Stimulated activated CD4-positive, alpha-beta T cell treated with anti-CD3 and anti-CD28 coated beads, Interleukin-15, amount 100 ng/mL, for 1 hour (primary cell): ENCODE results near the gene SMIM44.
"Not testable (repeated sequence)": the region's sequence is repeated elsewhere in the genome, so short reads cannot be mapped to it uniquely, and the experiment has no call there.

Experiments
- DNase-seq, 2 donors: peaks; one replicate each; pipeline ENCODE4 v3.0.0-alpha.2; 2020; ENCODE audit warnings: low read depth in 1 of 2, low spot score in 1 of 2

SMIM44 gene

DNA sequence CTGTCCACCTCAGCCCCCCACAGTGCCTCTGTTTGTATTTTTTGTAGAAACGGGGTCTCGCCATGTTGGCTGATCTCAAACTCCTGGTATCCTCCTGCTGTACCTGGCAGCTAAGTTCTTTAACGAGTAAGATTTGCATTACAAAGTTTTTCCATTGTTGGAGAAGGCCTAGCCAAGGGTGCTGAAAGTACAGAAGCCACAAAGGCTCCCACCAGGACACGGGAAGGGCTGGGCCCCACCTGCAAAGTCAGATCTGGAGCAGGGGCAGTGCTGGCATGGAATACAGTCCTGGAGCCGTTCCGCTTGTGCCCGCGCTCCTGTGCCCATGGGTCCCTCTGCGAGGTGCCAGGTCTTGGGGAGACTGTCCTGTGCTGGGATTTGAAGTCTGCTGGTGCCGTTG lies 35.0 kb upstream of the SMIM44 start:
- no peak for DNase-seq

DNA sequence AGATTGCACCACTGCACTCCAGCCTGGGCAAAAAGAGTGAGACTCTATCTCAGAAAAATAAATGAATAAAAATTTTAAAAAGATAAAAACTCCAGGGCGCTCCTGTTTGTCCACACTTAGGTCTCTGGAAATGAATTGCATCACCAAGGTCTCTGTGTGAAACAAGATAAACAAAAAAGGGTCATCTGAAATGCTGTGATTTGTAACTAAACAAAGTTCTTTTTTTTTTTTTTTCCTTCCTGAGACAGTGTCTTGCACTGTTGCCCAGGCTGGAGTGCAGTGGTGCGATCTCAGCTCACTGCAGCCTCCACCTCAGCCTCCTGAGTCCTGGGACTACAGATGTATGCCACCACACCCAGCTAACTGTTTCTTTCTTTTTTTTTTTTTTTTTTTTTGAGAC lies 34.4 kb upstream of the SMIM44 start:
- no peak for DNase-seq

DNA sequence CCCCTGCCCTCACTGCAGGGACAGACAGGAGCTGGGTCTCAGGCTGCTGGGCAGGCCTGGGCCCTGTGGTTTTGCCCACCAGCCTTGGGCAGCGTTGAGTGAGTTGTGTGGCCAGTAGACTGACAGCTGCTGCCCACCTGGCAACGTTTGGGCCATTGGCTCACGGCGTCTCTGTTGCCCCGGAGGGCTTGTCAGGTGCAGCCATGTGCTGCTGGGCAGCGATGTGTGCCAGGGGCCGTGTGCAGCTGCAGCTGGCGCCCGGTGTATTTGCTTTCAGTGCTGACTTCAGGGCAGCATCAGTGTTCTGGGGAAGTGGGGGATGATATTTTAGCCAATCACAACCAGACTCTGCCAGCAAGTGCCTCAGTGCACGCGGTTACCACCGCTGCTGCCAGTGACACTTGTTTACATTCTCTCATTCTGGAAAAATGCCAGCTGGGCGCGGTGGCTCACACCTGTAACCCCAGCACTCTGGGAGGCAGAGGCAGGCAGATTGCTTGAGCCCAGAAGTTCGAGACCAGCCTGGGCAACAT lies 33.5 kb upstream of the SMIM44 start:
- no peak for DNase-seq

DNA sequence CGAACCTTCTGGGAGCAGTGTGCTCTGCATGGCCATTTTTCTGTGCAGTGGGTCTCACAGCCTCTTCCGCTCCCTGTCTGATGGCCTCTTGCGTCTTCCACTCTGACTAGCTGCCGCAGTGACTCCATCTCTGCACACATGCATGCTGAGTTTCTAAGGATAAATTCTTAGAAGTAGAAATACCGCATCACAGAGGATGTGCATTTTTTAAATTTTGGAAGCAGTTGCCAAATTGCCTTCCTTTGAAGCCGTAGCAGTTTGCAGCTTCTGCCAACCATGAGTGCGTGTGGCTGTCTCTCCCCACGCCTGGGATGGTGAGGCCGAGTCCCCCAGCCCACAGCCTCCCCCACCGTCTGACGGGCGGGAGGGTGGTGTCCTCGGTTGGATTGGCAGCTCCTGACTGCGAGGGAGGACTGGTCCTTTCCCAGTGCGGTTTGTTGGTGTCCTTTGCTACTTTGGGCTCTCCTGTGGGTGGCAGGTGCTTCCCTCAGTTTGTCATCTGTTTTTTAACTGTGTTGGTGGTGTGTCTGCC lies 32.7 kb upstream of the SMIM44 start:
- no peak for DNase-seq

DNA sequence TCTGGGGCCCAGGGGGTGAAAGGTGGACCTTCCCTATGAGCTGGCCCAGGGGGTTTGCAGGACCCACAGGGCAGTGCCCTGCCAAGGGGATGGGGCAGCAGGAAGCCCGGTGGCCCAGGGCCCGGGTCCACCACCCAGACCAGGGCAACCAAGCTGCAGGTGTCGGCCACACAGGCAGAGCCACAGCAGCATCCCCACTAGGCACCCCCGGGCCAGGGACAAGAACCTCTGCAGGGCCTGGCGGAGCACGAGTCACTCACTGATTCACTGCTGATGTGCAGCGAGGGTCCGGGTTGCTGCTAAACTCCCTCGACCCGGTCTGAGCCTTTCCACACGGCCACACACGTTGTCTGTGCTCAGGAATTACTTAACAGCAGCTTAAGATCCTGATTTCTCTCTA lies 31.7 kb upstream of the SMIM44 start:
- DNase-seq, result no peak

DNA sequence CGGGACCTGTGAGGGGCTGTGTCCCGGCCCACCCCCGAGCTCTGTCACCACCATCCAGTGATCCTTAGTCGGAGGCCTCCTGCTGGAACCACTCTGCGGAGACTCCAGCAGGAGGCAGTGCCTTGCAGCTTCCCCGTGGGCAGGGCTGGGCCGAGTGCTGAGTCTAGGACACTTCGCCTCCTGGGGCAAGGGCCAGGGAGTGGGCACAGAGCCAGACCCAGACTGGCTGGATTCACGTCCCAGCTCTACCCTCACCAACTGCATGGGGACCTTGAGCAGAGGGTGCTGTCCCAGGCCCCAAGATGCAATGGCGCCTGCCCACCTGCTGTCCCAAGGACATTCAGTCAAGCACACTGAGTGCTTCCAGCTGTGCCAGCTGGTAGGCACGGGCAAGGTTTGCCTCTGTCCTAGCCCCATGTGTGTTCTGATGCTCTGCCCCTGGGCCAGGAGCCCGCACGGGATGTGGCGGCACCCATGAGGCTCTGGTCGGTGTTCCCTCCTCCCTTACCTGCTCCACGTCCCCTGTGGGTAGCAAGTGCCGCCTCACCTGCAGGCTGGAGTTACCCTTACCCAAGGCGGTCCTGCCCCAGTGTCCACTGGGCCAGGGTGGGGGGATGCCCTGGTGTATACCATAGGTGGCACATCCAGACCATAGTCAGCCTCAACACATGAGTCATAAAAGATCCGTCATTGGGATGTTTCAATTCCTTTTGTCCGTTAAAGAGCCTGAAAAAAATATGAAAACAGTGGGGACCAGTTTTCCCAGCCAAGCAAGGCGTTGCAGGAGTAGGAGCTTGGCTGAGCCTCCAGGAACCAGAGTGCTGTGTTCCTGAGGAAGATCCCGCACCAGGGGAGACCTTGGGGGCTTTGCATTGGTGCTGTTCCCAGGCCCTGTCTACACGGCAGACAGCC lies 30.2 kb upstream of the SMIM44 start:
- DNase-seq, result no peak

DNA sequence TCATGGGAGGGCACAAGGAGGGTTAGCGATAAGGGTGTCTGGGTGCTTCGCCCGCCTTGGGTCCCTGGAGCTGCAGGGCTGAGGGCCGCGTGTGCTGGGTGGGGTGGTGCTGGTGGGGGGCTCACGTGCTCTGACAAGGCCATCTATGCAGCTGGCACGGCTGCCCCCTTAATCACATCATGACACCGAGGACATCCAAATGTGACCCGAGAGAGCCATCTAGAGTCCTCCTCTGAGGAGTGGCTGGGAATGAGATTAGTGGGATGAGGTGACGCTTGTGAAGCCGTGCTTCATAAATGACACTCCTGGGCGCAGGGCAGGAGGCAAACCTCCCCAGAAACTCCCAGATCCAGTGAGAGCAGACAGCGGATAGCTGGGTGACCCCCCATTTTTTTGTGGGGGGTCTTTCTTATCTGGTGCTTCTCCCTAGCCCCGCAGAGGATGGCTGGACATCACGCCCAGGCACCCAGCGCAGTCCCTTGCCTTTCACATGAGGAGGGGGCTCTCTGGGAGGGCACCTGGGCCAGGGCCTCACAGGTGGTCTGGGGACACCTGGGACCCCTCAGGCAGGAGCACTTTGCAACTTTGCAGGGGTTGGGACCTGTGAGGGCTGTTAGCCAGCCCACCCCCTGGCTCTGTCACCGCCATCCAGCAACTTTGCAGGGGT lies 29.5 kb upstream of the SMIM44 start:
- no peak for DNase-seq

DNA sequence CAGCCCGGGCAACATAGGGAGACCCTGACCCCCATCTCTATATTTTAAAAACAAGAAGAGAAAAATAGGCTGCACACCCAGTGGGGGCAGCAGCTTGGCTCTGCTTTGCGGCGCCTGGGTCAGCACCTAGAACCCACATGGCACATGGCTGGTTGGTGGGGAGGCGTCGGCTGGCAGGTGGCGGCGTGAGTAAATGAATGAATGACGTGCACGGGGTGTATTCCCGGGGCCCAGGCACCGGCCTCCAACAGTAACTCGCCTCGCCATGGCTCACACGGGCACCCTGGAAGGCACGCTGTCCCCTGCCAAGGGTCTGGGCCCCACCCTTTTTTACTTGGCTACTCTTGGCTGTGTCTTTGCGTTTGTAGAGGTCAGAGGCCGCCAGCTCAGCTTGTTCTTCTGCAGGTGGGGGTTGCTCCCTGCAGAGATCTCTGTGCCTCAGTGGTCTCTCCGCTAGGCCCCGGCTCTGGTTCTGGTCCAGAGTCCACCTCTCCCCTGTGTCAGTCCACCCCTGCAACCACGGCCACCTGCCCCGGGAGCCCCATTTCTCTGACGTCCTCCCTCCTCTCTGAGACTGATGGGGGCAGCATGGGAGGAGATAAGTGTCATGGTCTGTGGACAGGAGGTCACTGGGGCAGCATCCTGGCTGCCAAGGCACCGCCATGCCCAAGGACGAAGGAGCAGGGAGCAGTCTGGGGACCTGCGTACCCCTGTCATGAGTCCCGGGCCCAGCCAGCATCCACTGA lies 28.4 kb upstream of the SMIM44 start:
- no peak for DNase-seq

DNA sequence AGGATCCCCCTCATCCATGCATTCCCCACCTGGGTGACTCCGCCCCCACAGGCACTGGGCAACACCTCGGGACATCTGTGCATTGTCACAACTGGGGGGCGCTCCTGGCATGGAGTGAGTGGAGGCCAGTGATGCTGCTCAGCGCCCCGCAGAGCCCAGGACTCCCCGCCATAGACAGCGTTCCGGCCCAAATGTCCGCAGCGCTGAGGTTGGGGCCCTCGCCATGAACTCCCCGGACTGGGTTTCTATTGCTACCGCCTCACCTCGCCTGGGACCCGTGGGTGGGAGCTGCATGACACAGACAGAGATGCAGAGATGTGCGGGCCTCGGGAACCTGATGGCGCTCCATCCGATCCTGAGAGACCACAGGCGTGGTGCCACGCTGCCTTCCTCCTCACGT lies 27.5 kb upstream of the SMIM44 start:
- DNase-seq, result no peak

DNA sequence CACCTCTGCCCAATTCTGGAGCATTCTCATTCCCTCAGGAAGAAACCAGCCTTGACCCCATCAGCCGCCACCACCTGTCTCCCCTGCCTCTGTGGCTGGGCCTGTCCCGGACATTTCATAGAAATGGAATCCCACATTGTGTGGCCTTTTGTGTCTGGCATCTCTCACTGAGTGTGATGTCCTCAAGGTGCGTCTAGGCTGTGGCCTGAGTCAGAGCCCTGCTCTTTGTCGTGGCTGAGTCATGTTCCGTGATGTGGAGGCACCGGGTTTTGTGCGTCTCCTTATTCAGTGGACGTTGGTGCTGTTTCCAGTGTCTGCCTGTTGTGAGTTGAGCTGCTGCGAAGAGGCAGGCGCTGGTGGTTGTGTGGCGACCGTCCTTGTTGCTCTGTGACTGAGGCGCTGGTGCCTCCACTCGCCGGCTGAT lies 26.3 kb upstream of the SMIM44 start:
- DNase-seq, result no peak

DNA sequence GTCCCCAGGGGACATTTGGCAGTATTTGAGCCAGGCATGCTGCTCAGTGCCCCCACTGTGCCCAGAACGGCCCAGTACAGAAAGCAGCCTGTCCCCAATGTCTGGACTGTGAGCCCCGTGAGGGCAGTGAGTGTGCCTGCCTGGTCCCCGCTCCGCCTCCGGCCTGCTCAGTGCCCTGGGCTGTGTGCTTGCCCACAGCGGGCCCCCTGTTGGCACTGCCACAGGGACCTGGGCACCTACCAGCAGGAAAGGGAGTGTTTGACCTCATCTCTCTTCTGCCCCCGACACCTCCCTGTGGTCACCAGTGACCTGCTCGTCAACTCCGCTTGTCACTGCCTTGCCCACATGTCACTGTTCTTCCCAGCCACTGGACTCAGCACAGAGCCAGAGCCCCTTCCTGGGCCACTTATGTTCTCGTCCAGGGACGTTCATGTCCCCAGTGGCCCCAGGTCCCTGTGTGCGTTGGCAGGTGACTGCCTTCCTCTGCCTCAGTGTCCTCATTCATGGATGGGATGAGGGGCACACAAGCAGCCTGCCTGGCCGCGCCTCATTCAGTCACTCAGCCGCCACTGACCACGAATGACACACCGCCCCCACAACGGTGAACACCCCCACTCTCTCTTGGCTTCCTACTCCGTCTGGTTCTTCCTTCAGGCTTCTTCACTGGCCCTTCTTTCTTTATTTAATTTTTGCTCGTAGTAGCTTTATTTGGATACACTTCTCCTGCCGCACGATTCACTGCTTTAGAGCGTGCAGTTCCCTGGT lies 25.7 kb upstream of the SMIM44 start:
- DNase-seq, result no peak

DNA sequence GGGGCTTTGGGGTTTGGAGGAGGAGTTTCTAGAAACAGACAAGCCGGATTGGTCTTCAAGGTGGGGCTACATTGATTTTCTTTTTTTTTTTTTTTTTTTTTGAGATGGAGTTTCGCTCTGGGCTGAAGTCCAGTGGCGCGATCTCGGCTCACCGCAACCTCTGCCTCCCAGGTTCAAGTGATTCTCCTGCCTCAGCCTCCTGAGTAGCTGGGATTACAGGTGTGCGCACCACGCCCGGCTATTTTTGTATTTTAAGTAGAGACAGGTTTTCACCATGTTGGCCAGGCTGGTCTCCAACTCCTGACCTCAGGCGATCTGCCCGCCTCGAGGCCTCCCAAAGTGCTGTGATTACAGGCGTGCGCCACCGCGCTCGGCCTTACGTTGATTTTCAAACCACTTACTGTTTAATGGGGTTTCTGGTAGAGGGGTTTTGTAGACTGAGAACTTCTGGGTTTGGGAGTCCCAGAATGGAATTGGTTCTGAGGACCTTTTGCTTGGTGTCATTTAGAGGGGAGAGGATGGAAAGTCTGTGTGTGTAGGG lies 24.9 kb upstream of the SMIM44 start:
- DNase-seq, result not testable (repeated sequence)

DNA sequence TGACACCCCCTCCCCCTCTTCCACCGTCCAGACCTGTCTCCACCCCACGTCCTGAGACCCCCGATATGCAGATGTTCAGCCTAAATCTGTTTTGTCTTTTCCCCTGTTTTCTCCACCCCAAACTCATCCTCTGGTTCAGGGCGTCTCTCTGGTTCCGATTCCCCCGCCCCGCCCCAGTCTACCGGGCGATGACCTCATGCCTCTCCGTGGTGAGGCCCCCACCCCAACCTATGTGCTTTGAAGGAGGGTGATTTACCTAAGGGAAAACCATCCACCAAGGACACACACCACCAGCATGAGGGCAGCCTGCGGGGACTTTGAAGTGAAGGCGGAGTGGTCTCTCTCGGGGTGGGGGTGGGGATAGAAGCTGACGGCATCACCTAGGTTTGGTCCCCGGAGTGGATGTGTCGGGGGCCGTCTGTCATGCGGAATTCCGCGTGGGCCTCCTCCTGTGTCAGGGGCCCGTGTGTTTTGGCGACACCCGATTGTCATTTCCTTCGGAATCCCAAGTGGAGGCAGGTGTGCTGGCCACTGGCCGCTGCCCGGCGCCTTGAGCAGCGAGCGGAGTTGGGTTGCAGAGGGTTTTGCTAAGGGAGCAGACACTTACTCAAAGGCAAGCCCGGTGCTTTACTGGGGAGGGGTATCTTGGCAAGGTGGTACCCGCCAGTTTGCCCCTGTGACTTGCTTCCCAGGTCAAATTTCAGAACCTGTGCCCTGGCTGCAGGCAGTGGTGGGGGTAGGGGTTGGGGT lies 24.3 kb upstream of the SMIM44 start:
- peak in 1 of 2 donors; percentile 38 for DNase-seq

DNA sequence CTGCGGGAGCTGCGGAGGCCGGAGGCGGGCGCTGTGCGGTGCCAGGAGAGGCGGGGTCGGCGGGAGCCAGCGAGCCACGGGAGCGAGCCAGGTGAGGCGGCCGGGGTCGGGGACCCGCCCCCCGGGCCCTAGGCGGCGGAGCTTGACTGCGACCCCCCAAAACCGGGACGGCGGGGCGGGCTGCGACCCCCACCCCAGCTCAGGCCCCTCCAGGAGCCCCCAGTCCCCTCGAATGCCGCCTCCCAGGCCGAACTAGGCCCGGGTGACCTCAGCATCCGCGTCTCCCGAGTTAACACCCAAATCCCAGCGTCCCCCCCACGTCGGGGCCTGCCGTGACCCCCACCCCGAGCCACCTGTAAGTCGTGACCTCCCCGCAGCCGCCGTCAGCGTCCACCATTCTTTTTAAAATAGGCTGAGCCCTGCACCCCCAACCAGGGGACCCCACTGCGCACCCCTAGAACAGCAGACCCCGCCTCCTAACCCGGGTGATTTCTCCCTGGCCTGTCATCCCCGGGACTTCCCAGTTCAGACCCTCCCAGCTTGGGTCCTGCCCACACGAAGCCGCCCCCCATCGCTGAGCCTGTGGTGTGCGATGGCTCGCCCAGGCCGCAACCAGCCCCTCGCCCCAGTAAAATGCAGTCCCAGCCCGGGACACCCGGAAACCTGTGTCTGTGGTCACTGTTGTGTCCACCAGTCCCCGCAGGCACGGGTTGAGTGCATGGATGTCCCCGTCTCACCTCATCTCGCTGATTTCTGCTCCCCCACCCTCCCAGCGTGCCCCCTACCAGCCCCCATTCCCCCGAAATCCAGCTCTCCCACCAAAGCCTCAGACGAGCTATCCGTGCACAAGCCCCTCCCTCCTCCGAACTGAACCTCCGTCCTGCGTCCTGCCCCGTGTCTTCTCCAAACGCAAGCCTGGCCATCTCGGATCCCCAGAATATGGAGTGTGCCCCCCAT lies 23.4 kb upstream of the SMIM44 start:
- DNase-seq, result peak in 1 of 2 donors; percentile 8

DNA sequence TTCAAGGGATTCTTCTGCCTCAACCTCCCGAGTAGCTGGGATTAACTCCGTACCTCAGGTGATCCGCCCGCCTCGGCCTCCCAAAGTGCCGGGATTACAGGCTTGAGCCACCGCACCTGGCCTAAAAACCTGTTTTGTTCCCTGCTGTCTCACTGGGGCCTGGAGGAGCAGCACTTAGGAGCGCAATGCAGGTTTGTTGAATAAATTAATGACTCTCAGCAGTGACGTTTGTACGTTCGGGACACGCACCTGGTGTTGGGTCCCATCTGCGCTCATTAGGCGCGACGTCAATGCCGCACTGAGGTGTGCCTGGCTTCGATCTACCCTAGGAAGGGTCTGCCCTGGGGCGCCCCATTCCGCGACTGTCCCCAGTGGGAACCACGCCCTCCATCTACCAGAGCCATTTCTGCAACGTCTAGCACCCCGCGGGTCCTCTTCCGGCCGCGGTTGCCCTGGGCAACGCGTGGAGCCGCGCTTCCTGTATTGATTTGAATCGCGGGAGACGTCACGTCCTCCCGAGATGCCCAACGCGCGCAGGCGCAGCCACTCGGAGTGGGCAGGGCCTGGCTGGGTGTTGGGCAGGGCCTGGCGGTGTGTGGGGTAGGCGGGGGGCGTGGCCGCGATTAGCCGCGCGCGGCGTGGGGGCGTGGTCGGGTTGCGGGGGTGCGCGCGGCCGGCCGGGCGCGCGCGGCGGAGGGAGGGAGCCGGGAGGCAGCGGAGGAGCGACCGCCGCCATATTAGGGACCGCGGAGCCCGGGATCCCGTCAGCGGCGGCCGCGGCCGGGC lies 22.6 kb upstream of the SMIM44 start, which contains the start of gene FZR1:
Gene FZR1 (plus strand): TSS at position 714 of the 786 bp plus-strand sequence. CDS start 16,679 bp downstream, outside the sequence.
- DNase-seq, result peak; percentile 100

DNA sequence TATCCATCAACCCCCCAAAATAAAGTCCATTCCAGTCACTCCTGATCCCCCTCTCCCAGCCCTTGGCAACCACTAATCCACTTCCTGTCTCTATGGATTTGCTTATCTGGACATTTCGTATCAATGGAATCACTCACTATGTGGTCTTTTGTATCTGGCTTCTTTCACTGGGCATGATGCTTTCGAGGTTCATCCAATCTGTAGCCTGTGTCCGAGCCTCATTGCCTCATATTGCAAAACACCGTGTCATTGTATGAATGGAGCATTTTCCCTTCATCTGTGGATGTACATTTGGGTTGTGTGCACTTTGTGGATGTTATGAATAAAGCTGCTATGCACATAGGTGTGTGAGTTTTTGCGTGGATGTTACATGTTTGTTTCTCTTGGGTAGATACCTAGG lies 21.5 kb upstream of the SMIM44 start:
- DNase-seq, result no peak

DNA sequence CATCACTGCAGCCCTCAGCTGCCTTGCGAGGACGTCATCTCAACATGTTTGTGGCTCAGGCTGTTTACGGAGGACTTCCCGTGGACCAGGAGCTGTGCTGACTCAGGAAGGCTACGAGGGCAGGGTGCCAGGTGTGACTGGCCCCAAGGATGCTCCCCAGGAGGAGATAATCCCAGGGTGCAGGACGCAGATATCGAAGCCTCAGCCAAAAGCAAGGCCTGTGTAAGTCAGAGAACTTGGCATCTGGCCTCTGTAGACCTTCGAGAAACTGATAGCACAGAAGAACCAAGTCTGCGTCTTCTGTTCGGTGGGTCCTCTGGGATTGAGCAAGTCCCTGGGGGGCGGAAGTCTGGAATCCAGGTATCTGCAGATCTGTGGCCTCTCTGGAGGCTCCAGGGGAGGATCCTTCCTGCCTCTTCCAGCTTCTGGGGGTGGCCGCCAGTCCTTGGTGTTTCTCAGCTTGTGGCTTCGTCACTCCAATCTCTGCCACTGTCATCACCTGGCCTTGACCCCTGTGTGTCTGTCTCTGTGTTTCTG lies 19.9 kb upstream of the SMIM44 start:
- no peak for DNase-seq
